ENCODE measurements around the gene HSDL2.
"Not testable (repeated sequence)": the region's sequence is repeated elsewhere in the genome, so short reads cannot be mapped to it uniquely, and the experiment has no call there.

HSDL2 gene

DNA sequence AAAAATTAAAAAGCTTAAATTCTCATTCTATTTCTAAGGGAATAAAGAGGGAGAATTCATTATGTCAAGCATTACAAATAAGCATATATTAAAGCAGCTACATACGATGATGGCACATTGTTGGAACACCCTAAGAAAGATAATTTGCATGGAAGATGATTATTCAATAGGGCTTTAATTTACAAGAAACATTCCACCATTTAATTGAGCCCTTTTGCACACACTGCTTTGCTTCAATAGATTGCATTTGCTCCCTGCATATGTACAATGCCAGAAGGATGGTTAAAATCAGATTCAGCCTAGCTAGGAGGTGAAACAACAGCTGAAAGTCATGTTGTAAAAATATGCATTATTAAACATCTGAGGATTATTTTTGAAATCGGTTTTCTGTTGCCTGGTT lies 128.5 kb downstream of the HSDL2 start:
- CTCF ChIA-PET: interaction anchor here (0.8 kb wide), 1 partner anchor 12 kb away, joined by 3 read pairs; no protein-coding TSS in a partner anchor
- no peak overlapping the region for H3K27ac ChIP-seq (ENCODE audit: insufficient read depth in 1 of 2, low read depth in 1 of 2, low read length in 2 of 2, poor library complexity in 1 of 2, severe bottlenecking in 2 of 2)
- peaks cover 0 to 3% (median 0%) of the 10 kb centered on the region in 4 experiments for H3K36me3 ChIP-seq (ENCODE audit: control insufficient read depth in 4 of 4, insufficient read depth in 4 of 4, low read length in 3 of 4)
- H3K4me3 ChIP-seq (ENCODE audit: control insufficient read depth in 1 of 7, extremely low read depth in 1 of 7, insufficient read depth in 4 of 7, low read depth in 2 of 7, low read length in 6 of 7): no peak overlapping the region
- H3K4me1 ChIP-seq (ENCODE audit: control extremely low read depth in 1 of 4, control insufficient read depth in 4 of 4, insufficient read depth in 4 of 4, low read length in 3 of 4): peaks cover 0 to 3% (median 0%) of the 10 kb centered on the region in 4 experiments
- H3K27me3 ChIP-seq (replicated peaks in 2 of 5; ENCODE audit: control insufficient read depth in 4 of 5, insufficient read depth in 5 of 5, low read length in 4 of 5): no peaks in the 10 kb centered on the region
- no peaks in the 10 kb centered on the region for H3K9me3 ChIP-seq (ENCODE audit: control extremely low read depth in 1 of 5, control insufficient read depth in 4 of 5, insufficient read depth in 2 of 5, low read depth in 1 of 5, low read length in 4 of 5)
- DNase-seq: no peak
- POLR2A ChIA-PET: interaction anchor here (0.9 kb wide), 1 partner anchor 18 kb away, joined by 3 read pairs; no protein-coding TSS in a partner anchor
- no CpG with 5 or more reads among the region's 2 CpGs for WGBS (ENCODE audit: insufficient coverage)

DNA sequence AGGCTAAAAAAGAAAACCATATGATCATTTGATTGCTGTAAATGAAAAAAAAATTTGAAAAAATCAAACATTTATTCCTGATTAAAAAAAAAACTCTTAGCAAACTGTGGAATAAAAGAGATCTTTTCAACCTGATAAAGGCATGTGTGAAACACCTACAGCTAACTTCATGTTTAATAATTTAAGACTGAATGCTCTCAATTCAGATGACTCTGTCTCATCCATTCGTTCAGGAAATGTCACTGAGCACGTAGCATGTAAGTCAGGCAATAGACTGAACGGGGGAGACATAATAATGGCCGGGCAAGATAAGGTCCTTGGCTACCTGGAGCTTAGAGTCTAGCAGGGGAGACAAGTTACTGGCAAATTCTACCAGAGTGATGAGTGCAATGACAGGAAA lies 132.5 kb downstream of the HSDL2 start:
- H3K27ac ChIP-seq (ENCODE audit: insufficient read depth in 1 of 2, low read depth in 1 of 2, low read length in 2 of 2, poor library complexity in 1 of 2, severe bottlenecking in 2 of 2); H3K36me3 ChIP-seq (ENCODE audit: control insufficient read depth in 4 of 4, insufficient read depth in 4 of 4, low read length in 3 of 4); H3K4me3 ChIP-seq (ENCODE audit: control insufficient read depth in 1 of 7, extremely low read depth in 1 of 7, insufficient read depth in 4 of 7, low read depth in 2 of 7, low read length in 6 of 7); H3K4me1 ChIP-seq (ENCODE audit: control extremely low read depth in 1 of 4, control insufficient read depth in 4 of 4, insufficient read depth in 4 of 4, low read length in 3 of 4); DNase-seq; POLR2A ChIA-PET; H3K9me3 ChIP-seq (ENCODE audit: control extremely low read depth in 1 of 5, control insufficient read depth in 4 of 5, insufficient read depth in 2 of 5, low read depth in 1 of 5, low read length in 4 of 5); CTCF ChIA-PET; H3K27me3 ChIP-seq (replicated peaks in 2 of 5; ENCODE audit: control insufficient read depth in 4 of 5, insufficient read depth in 5 of 5, low read length in 4 of 5): not testable (repeated sequence)
- no CpG with 5 or more reads among the region's 4 CpGs for WGBS (ENCODE audit: insufficient coverage)

DNA sequence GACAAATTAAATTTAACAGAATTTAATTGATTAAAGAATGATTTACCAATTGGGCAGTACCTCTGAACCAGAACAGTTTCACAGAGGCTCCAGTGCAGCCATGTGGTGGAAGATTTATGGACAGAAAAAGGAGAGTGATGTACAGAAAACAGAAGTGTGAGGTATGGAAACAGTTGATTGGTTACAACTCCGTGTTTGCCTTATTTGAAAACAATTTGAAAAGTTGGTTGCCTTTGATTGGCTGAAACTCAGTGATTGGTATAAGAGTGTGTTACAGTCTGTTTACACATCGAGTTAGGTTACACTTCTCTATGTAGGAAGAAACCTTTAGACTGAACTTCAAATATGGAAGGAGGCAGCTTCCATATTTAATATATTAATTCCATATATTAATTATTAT lies 136.9 kb downstream of the HSDL2 start:
- Histone ChIP-seq H3K27me3 (replicated peaks in 2 of 5; ENCODE audit: control insufficient read depth in 4 of 5, insufficient read depth in 5 of 5, low read length in 4 of 5) (no peaks in the 10 kb centered on the region), H3K4me1 (ENCODE audit: control extremely low read depth in 1 of 4, control insufficient read depth in 4 of 4, insufficient read depth in 4 of 4, low read length in 3 of 4) (no peaks in the 10 kb centered on the region), H3K36me3 (ENCODE audit: control insufficient read depth in 4 of 4, insufficient read depth in 4 of 4, low read length in 3 of 4) (no peaks in the 10 kb centered on the region), H3K27ac (ENCODE audit: insufficient read depth in 1 of 2, low read depth in 1 of 2, low read length in 2 of 2, poor library complexity in 1 of 2, severe bottlenecking in 2 of 2) (no peak overlapping the region), H3K9me3 (ENCODE audit: control extremely low read depth in 1 of 5, control insufficient read depth in 4 of 5, insufficient read depth in 2 of 5, low read depth in 1 of 5, low read length in 4 of 5) (no peaks in the 10 kb centered on the region), H3K4me3 (ENCODE audit: control insufficient read depth in 1 of 7, extremely low read depth in 1 of 7, insufficient read depth in 4 of 7, low read depth in 2 of 7, low read length in 6 of 7) (no peak overlapping the region)
- ChIA-PET CTCF (no interaction called here), POLR2A (interaction anchor here (0.6 kb wide), 1 partner anchor 31 kb away, joined by 6 read pairs; no protein-coding TSS in a partner anchor)
- no peak for DNase-seq
- 89% methylated on average over 1 of the region's 2 CpGs for WGBS (ENCODE audit: insufficient coverage)

- Histone ChIP-seq H3K4me1 (ENCODE audit: control extremely low read depth in 1 of 4, control insufficient read depth in 4 of 4, insufficient read depth in 4 of 4, low read length in 3 of 4) (no peaks in the 10 kb centered on the region), H3K36me3 (ENCODE audit: control insufficient read depth in 4 of 4, insufficient read depth in 4 of 4, low read length in 3 of 4) (no peaks in the 10 kb centered on the region), H3K27me3 (replicated peaks in 2 of 5; ENCODE audit: control insufficient read depth in 4 of 5, insufficient read depth in 5 of 5, low read length in 4 of 5) (no peaks in the 10 kb centered on the region), H3K9me3 (ENCODE audit: control extremely low read depth in 1 of 5, control insufficient read depth in 4 of 5, insufficient read depth in 2 of 5, low read depth in 1 of 5, low read length in 4 of 5) (no peaks in the 10 kb centered on the region), H3K27ac (ENCODE audit: insufficient read depth in 1 of 2, low read depth in 1 of 2, low read length in 2 of 2, poor library complexity in 1 of 2, severe bottlenecking in 2 of 2) (no peak overlapping the region), H3K4me3 (ENCODE audit: control insufficient read depth in 1 of 7, extremely low read depth in 1 of 7, insufficient read depth in 4 of 7, low read depth in 2 of 7, low read length in 6 of 7) (no peak overlapping the region)
- CTCF ChIA-PET: no interaction called here
- WGBS (ENCODE audit: insufficient coverage): 100% methylated on average over 1 of the region's 1 CpG
- POLR2A ChIA-PET: no interaction called here
- DNase-seq: no peak
These were observed 140.2 kb downstream of the HSDL2 start for GRCh38 chr9:112520069-112520468.

DNA sequence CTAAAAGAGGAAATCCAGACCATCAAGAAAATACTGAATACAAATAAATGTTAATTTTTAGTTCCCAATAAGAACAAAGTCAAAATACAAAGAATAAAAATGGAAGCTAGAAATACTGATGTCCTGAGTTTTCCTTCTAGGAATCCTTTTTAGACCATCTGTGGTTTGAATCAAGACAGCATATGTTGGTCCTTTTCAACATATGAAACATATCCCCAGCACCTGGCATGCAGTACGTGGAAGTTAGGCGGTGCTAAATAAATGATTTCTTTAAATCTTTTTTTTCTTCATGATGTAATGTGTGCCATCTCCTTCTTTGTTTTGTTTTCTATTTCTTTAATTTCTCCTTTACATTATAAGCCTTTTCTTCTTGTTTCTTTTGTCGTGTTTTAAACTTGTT lies 140.7 kb downstream of the HSDL2 start:
- Histone ChIP-seq H3K27ac (ENCODE audit: insufficient read depth in 1 of 2, low read depth in 1 of 2, low read length in 2 of 2, poor library complexity in 1 of 2, severe bottlenecking in 2 of 2) (no peak overlapping the region), H3K4me1 (ENCODE audit: control extremely low read depth in 1 of 4, control insufficient read depth in 4 of 4, insufficient read depth in 4 of 4, low read length in 3 of 4) (no peaks in the 10 kb centered on the region), H3K9me3 (ENCODE audit: control extremely low read depth in 1 of 5, control insufficient read depth in 4 of 5, insufficient read depth in 2 of 5, low read depth in 1 of 5, low read length in 4 of 5) (no peaks in the 10 kb centered on the region), H3K36me3 (ENCODE audit: control insufficient read depth in 4 of 4, insufficient read depth in 4 of 4, low read length in 3 of 4) (no peaks in the 10 kb centered on the region), H3K4me3 (ENCODE audit: control insufficient read depth in 1 of 7, extremely low read depth in 1 of 7, insufficient read depth in 4 of 7, low read depth in 2 of 7, low read length in 6 of 7) (no peak overlapping the region), H3K27me3 (replicated peaks in 2 of 5; ENCODE audit: control insufficient read depth in 4 of 5, insufficient read depth in 5 of 5, low read length in 4 of 5) (no peaks in the 10 kb centered on the region)
- WGBS (ENCODE audit: insufficient coverage): no CpG with 5 or more reads among the region's 3 CpGs
- POLR2A ChIA-PET: no interaction called here
- CTCF ChIA-PET: no interaction called here
- no peak for DNase-seq

All from common myeloid progenitor, CD34-positive (primary cell).